Panc1 (cell line): ENCODE measurements around the gene CHPF2.

ENCODE experiments used
- CTCF ChIP-seq: fragments of 450-650 bp; IDR thresholded peaks from 2 replicates; pipeline ENCODE4 v1.5.1; 2017; ENCODE audit warnings: mild to moderate bottlenecking
- POLR2AphosphoS5 ChIP-seq: IDR thresholded peaks from 2 replicates; pipeline ENCODE4 v1.6.1; 2012; ENCODE audit warnings: mild to moderate bottlenecking, low read depth, low read length, moderate library complexity
- REST ChIP-seq, 2 experiments: IDR thresholded peaks; 2 replicates each; pipeline ENCODE4 v1.6.1; 2011 to 2012; ENCODE audit warnings: low read depth in 2 of 2, control low read depth in 1 of 2, low read length in 1 of 2, mild to moderate bottlenecking in 1 of 2, moderate library complexity in 1 of 2; ENCODE audit not compliant: insufficient read depth in 1 of 2

- TF ChIP-seq CTCF: no peak
- TF ChIP-seq REST (IDR thresholded peaks at IDR 0.05; ENCODE audit: insufficient read depth in 1 of 2, low read depth in 2 of 2, low read length in 1 of 2): no peak
- TF ChIP-seq POLR2AphosphoS5: no peak
Observed at GRCh38 chr7:151229249-151229648, 3.0 kb upstream of the CHPF2 start.
